D721Med (cell line): Measurements from ENCODE around the gene CACNB3.

ENCODE experiments used
- DNase-seq: peaks from one replicate; pipeline ENCODE4 v3.0.0; 2011; ENCODE audit warnings: low spot score; ENCODE audit not compliant: insufficient read length
- FAIRE-seq: peaks from 2 replicates; lab custom pipeline; 2011; peaks lifted over from hg19 to GRCh38; lab: Jason Lieb, UNC
- TF ChIP-seq, protein P1 (sequence below): IDR thresholded peaks from 2 replicates; pipeline ENCODE4 v1.5.1; 2012; ENCODE audit warnings: mild to moderate bottlenecking, control low read depth; ENCODE audit not compliant: insufficient read depth; ENCODE audit errors: missing control alignments

CACNB3 gene

DNA sequence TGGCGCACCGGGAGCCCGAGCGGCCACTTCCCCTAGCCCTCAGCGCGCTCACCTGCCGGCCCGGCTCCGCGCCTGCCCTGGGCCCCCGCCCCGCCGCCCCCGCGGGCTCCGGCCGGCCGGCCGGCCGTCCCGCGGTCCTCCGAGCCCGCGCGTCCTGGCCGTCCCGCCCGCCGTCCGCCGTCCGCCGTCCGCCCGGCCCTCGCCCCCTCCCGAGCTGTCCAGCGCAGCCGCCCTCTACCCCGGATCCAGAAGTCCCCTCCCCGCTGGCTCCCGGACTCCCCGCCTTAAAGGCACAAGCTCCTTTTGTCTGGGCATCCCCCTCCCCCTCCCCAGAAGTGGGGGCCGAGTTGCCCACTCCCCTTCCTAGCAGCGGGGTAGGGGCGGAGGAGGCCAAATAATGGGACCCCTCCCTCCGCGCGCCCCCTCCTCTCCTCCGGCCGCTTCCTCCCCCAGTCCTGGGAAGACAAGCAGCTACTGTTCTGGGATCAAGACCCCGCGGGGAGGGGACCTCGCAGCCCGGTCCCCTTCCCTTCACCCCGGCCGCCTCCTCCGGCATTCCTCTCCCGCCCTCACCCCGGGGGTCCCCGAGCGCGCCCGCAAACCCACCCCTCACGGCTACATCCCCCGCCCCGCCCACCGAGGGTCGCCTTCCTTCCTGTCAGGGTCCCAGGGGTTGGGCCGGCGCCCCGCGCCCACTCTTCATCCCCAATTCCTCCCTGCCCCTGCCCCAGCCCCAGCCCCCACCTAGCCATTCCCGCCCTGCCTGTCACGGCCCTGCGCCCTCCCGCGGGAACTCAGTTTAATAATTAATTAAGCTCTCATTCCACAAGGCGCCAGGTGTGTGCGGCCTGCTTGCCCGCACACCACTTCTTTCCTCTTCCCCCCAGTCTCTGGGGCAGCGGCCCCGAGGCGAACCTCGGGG lies 29.2 kb upstream of the CACNB3 start, which contains the start of gene ADCY6:
ADCY6 (minus strand) TSS at position 236 of the 922 bp plus-strand sequence. CDS start 5,655 bp downstream, outside the sequence.
- DNase-seq = peak; percentile 90
- TF ChIP-seq, protein P1, sequence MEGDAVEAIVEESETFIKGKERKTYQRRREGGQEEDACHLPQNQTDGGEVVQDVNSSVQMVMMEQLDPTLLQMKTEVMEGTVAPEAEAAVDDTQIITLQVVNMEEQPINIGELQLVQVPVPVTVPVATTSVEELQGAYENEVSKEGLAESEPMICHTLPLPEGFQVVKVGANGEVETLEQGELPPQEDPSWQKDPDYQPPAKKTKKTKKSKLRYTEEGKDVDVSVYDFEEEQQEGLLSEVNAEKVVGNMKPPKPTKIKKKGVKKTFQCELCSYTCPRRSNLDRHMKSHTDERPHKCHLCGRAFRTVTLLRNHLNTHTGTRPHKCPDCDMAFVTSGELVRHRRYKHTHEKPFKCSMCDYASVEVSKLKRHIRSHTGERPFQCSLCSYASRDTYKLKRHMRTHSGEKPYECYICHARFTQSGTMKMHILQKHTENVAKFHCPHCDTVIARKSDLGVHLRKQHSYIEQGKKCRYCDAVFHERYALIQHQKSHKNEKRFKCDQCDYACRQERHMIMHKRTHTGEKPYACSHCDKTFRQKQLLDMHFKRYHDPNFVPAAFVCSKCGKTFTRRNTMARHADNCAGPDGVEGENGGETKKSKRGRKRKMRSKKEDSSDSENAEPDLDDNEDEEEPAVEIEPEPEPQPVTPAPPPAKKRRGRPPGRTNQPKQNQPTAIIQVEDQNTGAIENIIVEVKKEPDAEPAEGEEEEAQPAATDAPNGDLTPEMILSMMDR = no peak
- FAIRE-seq = no peak

DNA sequence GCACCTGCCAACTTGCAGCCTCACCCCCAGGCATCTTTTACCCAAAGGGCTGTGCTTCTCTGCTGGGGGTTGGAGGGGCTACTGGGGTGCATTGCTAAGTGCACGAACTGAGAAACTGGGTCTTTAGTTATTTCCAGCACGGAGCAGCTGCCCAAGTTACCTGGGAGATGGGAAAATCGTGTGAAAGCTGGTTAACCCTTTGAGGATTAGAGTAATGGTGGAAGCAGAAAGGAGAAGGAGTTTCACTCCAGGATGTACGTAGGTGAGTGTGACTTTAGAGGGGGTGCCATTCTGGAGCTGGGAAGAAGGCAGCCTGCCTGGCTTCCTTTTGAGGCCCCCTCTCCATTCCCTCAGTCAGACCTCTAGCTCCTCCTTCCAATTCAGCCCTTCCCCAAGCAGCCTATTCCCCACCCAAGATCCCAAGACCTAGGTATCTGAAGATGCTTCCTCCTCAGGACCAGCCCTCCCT lies 28.4 kb upstream of the CACNB3 start:
- DNase-seq (no peak), FAIRE-seq (no peak)
- TF ChIP-seq, protein P1 = no peak

DNA sequence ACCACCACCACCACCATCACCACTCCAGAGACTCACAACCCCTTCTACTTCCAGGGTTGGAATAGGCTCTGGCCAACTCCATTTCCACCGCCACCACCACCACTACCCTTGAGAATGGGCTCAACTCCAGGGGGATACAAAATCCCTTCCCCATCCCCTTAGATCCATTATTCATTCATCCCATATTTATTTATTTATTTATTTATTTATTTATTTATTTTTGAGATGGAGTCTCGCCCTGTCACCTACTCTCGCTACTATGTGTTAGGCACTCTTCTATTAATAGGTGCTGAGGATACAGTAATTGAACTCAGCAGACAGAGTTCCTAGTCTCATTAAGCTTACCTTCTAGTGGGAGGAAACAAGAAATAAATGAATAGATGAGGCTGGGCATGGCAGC lies 24.6 kb upstream of the CACNB3 start:
- TF ChIP-seq, protein P1 = no peak
- FAIRE-seq (no peak), DNase-seq (no peak)

DNA sequence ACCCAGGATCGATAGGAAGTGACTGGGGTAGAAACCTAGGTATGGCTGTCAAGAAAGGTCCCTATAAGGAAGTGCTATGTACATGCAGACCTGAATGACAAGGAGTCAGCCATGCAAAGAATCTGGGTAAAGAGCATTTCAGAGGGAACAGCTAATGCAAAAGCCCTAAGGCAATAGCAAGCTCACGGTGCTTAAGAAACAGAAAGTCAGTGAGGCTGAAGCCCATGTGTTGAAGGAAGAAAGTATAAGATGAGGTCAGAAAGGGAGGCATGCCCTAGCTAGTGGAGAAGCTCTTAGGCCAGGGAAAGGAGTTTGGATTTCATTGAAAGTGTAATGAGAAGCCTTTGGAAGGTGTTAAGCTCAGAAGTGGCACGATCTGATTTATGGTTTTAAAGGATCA lies 23.4 kb upstream of the CACNB3 start:
- TF ChIP-seq, protein P1 = no peak
- FAIRE-seq (no peak), DNase-seq (no peak)

DNA sequence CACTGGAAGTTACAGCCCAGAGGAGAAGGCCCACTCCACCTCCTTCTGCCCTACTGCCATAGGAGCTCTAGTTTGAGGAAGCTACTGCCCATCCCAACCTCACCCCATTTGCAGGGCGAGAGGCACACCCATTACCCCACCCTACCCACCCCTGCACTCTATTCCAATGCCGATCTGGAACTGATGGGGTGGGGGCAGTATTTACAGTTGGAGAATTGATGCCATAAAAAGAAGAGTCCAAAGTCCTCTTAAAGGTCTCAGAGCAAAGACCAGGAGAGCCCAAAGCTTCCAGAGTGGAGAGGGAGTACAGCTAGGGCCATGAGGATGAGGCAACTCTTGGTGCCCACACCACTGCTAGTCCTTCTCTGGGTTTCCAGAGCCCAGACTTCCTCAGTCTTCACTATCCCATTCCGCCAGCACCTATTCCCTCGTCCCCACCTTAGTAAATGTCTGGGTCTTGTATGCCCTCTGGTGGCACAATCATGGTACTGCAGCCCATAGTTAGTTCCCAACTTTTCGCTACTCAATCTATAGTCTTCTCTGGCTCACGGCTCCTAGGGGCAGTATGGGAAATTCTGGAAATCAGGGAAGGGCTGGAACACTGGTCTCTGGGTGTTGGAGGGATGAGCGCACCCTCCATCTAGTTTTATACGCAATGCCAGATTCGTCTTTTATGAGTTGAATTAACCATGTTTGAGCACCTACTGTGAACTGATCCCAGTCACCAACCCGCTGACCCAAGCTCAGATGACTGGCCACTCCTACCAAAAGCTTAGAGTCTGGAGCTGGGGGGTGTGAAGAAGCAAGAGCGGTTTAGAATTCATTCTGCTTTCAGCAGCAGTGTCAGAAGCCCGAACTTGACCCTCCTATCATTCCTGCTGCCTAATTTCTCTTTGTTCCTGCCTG lies 22.5 kb upstream of the CACNB3 start:
- FAIRE-seq (peak; percentile 41), DNase-seq (peak; percentile 91)
- TF ChIP-seq, protein P1 = peak; percentile 98

DNA sequence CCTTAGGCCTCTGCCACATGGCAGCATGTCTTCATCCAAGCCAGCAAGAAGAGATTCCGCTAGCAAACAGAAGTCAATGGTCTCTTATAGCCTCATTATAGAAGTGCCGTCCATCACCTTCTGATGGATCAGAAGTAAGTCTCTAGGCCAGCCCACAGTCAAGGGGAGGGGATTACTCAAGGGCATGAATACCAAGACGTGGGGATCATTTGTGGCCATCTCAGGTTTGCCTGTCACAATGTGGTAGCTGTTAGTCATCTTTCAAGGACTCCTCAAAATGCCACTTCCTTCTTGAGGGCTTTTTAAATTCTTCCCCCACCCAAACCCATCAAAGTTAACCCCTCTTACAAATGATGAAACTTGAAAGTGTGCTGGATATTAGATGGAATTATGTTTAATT lies 21.3 kb upstream of the CACNB3 start:
- no peak for FAIRE-seq
- no peak for DNase-seq
- TF ChIP-seq, protein P1 = no peak
